B cell (primary cell): ENCODE data around the gene ERC1. TPM values are rescaled to one million over a fixed set of nuclear protein-coding genes. Genes with fewer than 3 reads are reported as not detected.
"Not testable (repeated sequence)": the region's sequence is repeated elsewhere in the genome, so short reads cannot be mapped to it uniquely, and the experiment has no call there.

Experiments used
- ATAC-seq: fragments of 200-7000 bp; cut with Tn5 transposase; one replicate; pipeline ENCODE4 v1.10.0; 2021; ENCODE audit warnings: low read depth, mild to moderate bottlenecking, moderate number of reproducible peaks, moderate library complexity
- CTCF ChIA-PET: fragments of 350-600 bp; sonication (Branson Sonifier 250); formaldehyde crosslinking; loops from one replicate; lab custom pipeline; 2021; ENCODE audit warnings: antibody characterized with exemption, inconsistent platforms; lab: Charles Lee
- POLR2A ChIA-PET: fragments of 350-600 bp; sonication (Branson Sonifier 250); formaldehyde crosslinking; loops from one replicate; lab custom pipeline; 2021; ENCODE audit warnings: antibody characterized with exemption; lab: Charles Lee
- DNase-seq: peaks from one replicate; pipeline ENCODE4 v3.0.0; 2013
- H2AFZ ChIP-seq: 2 replicates; pipeline ENCODE4 v1.6.1; 2012; ENCODE audit warnings: mild to moderate bottlenecking, low read depth, low read length; ENCODE audit not compliant: insufficient read depth, poor library complexity, severe bottlenecking
- H3K27ac ChIP-seq, 2 donors: 1 replicate in 1 of 2; 2 replicates in 1 of 2; pipeline ENCODE4 v1.5.1; 2012 to 2013; ENCODE audit warnings: low read length in 2 of 2, mild to moderate bottlenecking in 2 of 2, moderate library complexity in 1 of 2
- H3K27me3 ChIP-seq, 4 experiments: fragments of 200-600 bp in 1 of 4; sonication (generic) in 1 of 4; replicated peaks in 1 of 4; 1 replicate in 2 of 4; 2 replicates in 2 of 4; pipeline versions ENCODE4 v1.6.1 to v1.7.0; 2013 to 2016; ENCODE audit warnings: low read length in 3 of 4, mild to moderate bottlenecking in 2 of 4, mixed read lengths in 1 of 4, moderate library complexity in 1 of 4; ENCODE audit not compliant: insufficient read depth in 4 of 4, control insufficient read depth in 3 of 4; ENCODE audit errors: control extremely low read depth in 1 of 4
- H3K36me3 ChIP-seq, 2 experiments: replicated peaks in 1 of 2; 1 replicate in 1 of 2; 2 replicates in 1 of 2; pipeline versions ENCODE4 v1.6.1 to v1.7.1; 2013; ENCODE audit warnings: low read length in 1 of 2; ENCODE audit not compliant: insufficient read depth in 2 of 2, control insufficient read depth in 1 of 2; ENCODE audit errors: control extremely low read depth in 1 of 2, extremely low read depth in 1 of 2
- H3K4me1 ChIP-seq, 2 donors: fragments of 200-600 bp in 1 of 2; sonication (generic) in 1 of 2; 1 replicate in 1 of 2; 2 replicates in 1 of 2; pipeline versions ENCODE4 v1.5.1 to v1.6.1; 2013 to 2017; ENCODE audit warnings: low read length in 2 of 2; ENCODE audit not compliant: control insufficient read depth in 2 of 2, insufficient read depth in 2 of 2
- H3K4me2 ChIP-seq: replicated peaks from 2 replicates; pipeline ENCODE3; 2012; ENCODE audit warnings: mild to moderate bottlenecking, low read depth, low read length; ENCODE audit not compliant: poor library complexity, severe bottlenecking
- H3K4me3 ChIP-seq, 5 experiments: fragments of 200-600 bp in 1 of 5; sonication (generic) in 1 of 5; 1 replicate in 3 of 5; 2 replicates in 2 of 5; pipeline versions ENCODE4 v1.5.1 to v1.7.0; 2011 to 2016; ENCODE audit warnings: low read length in 4 of 5, mild to moderate bottlenecking in 4 of 5, low read depth in 2 of 5, control low read depth in 1 of 5, moderate library complexity in 1 of 5; ENCODE audit not compliant: insufficient read depth in 1 of 5; ENCODE audit errors: control extremely low read depth in 1 of 5, extremely low read depth in 1 of 5
- H3K79me2 ChIP-seq: fragments of 200-600 bp; sonication (generic); one replicate; pipeline ENCODE4 v1.6.0; 2016; ENCODE audit warnings: low read length; ENCODE audit not compliant: control insufficient read depth, insufficient read depth
- H3K9ac ChIP-seq: fragments of 200-600 bp; sonication (generic); 2 replicates; pipeline ENCODE4 v1.6.1; 2017; ENCODE audit warnings: mild to moderate bottlenecking, low read length, moderate library complexity
- H3K9me3 ChIP-seq, 3 donors: one replicate each; pipeline versions ENCODE4 v1.6.1 to v1.7.1; 2013; ENCODE audit warnings: low read length in 2 of 3; ENCODE audit not compliant: control insufficient read depth in 2 of 3, insufficient read depth in 1 of 3; ENCODE audit errors: control extremely low read depth in 1 of 3
- H4K20me1 ChIP-seq: 2 replicates; pipeline ENCODE4 v1.6.0; 2012; ENCODE audit warnings: mild to moderate bottlenecking, low read length; ENCODE audit not compliant: insufficient read depth, control insufficient read depth, poor library complexity, severe bottlenecking
- H3K27ac Mint-ChIP-seq: one replicate; pipeline ENCODE4 v1.8.0; 2021; ENCODE audit warnings: mixed read lengths
- H3K27me3 Mint-ChIP-seq: one replicate; pipeline ENCODE4 v1.8.0; 2021; ENCODE audit warnings: mixed read lengths
- H3K4me1 Mint-ChIP-seq: one replicate; pipeline ENCODE4 v1.8.0; 2021; ENCODE audit warnings: mixed read lengths
- H3K4me3 Mint-ChIP-seq: one replicate; pipeline ENCODE4 v1.8.0; 2021; ENCODE audit warnings: mixed read lengths
- H3K9me3 Mint-ChIP-seq: one replicate; pipeline ENCODE4 v1.8.0; 2022; ENCODE audit warnings: mixed read lengths; ENCODE audit not compliant: insufficient read depth
- EZH2 ChIP-seq: IDR thresholded peaks from 2 replicates; pipeline ENCODE4 v1.6.1; 2012; ENCODE audit warnings: borderline replicate concordance, low read depth, mild to moderate bottlenecking, moderate library complexity, low read length; ENCODE audit not compliant: insufficient read depth, poor library complexity, severe bottlenecking
- WGBS: methylation state at CpG from one replicate; pipeline ENCODE4 v1.1.5; 2013; ENCODE audit warnings: missing lambda C conversion rate; ENCODE audit not compliant: insufficient coverage; 5-methylcytosine and 5-hydroxymethylcytosine counted together
- intact Hi-C: fragments of 100-400 bp; cut with micrococcal nuclease; formaldehyde crosslinking; loops from one replicate; pipeline ENCODE4 v1.10.0; 2022
- polyA plus RNA-seq: library from polyadenylated mRNA; depleted of rRNA; stranded (reverse); fragments of >200 nt; gene quantifications from 2 replicates; pipeline ENCODE4 v1.2.3, GENCODE V29; 2012
- total RNA-seq, 2 donors: library from RNA; stranded (reverse); fragments of 120-200 nt in 1 of 2; gene quantifications; 1 replicate in 1 of 2; 2 replicates in 1 of 2; pipeline versions ENCODE4 v1.2.3 to v1.2.4, GENCODE V29; 2013 to 2022
- TF ChIP-seq, protein P1 (sequence below): fragments of 200-600 bp; IDR thresholded peaks from one replicate; pipeline ENCODE4 v1.8.0; 2022; ENCODE audit warnings: antibody characterized with exemption, mild to moderate bottlenecking

Gene ERC1
- total and polyA plus RNA-seq, 2 donors (not counting 1 experiment from before 2014, with no cell fraction given): 4.0 to 77.6 TPM

DNA sequence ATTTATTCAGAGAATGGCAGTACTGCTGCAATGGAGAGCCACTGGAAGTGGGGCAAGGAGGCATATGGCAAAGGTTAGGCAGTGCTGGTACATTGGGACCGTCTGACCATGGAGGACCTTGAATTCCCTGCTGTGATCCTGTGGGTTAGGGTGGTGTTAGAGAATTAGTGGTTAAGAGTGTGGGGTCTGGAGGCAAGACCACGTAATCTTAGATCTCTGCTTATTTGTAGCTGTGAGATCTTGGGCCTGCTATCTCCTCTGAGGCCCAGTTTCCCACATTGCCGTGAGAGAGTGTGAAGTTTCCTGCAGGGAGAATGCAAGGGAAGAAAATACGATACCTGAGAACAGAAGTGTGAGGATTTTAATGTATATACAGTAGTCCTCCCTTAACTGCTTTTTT is 147.7 kb downstream of the ERC1 start:
- Histone ChIP-seq H3K27me3 (no peaks in the 10 kb centered on the region), H3K9ac (no peak overlapping the region), H3K27ac (no peak overlapping the region), H3K79me2 (no peaks in the 10 kb centered on the region), H3K4me3 (no peak overlapping the region), H3K36me3 (no peaks in the 10 kb centered on the region), H3K9me3 (no peaks in the 10 kb centered on the region), H3K4me2 (no peak overlapping the region), H3K4me1 (no peaks in the 10 kb centered on the region), H4K20me1 (no peaks in the 10 kb centered on the region), H2AFZ (no peak overlapping the region)
- intact Hi-C loops: no loop called here
- Mint-ChIP-seq H3K4me1 (no peaks in the 10 kb centered on the region), H3K4me3 (no peak overlapping the region), H3K27me3 (no peaks in the 10 kb centered on the region), H3K9me3 (no peaks in the 10 kb centered on the region), H3K27ac (no peak overlapping the region)
- DNase-seq (no peak), ATAC-seq (no peak)
- ChIA-PET POLR2A (no interaction called here), CTCF (no interaction called here)
- WGBS: 100% methylated on average over 2 of the region's 4 CpGs
- no peak for TF ChIP-seq EZH2
- TF ChIP-seq, protein P1, sequence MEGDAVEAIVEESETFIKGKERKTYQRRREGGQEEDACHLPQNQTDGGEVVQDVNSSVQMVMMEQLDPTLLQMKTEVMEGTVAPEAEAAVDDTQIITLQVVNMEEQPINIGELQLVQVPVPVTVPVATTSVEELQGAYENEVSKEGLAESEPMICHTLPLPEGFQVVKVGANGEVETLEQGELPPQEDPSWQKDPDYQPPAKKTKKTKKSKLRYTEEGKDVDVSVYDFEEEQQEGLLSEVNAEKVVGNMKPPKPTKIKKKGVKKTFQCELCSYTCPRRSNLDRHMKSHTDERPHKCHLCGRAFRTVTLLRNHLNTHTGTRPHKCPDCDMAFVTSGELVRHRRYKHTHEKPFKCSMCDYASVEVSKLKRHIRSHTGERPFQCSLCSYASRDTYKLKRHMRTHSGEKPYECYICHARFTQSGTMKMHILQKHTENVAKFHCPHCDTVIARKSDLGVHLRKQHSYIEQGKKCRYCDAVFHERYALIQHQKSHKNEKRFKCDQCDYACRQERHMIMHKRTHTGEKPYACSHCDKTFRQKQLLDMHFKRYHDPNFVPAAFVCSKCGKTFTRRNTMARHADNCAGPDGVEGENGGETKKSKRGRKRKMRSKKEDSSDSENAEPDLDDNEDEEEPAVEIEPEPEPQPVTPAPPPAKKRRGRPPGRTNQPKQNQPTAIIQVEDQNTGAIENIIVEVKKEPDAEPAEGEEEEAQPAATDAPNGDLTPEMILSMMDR: no peak

DNA sequence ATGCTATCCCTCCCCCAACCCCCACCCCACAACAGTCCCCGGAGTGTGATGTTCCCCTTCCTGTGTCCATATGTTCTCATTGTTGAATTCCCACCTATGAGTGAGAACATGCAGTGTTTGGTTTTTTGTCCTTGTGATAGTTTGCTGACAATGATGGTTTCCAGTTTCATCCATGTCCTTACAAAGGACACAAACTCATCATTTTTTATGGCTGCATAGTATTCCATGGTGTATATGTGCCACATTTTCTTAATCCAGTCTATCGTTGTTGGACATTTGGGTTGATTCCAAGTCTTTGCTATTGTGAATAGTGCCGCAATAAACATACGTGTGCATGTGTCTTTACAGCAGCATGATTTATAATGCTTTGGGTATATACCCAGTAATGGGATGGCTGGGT is 155.7 kb downstream of the ERC1 start:
- H3K4me3 ChIP-seq, H3K79me2 ChIP-seq, H3K4me2 ChIP-seq, H3K4me1 ChIP-seq, H3K9me3 Mint-ChIP-seq, H3K9ac ChIP-seq, H3K27me3 ChIP-seq, H3K27ac Mint-ChIP-seq, H3K4me1 Mint-ChIP-seq, H2AFZ ChIP-seq, DNase-seq, H3K27ac ChIP-seq, H3K9me3 ChIP-seq, H3K27me3 Mint-ChIP-seq, POLR2A ChIA-PET, H3K4me3 Mint-ChIP-seq, intact Hi-C loops, H4K20me1 ChIP-seq, H3K36me3 ChIP-seq, ATAC-seq: not testable (repeated sequence)
- WGBS: 100% methylated on average over 2 of the region's 4 CpGs
- CTCF ChIA-PET: interaction anchor here (0.7 kb wide), 1 partner anchor 22 kb away, joined by 3 read pairs; no protein-coding TSS in a partner anchor
